ENCODE results near the gene SCN4B.

SCN4B gene

DNA sequence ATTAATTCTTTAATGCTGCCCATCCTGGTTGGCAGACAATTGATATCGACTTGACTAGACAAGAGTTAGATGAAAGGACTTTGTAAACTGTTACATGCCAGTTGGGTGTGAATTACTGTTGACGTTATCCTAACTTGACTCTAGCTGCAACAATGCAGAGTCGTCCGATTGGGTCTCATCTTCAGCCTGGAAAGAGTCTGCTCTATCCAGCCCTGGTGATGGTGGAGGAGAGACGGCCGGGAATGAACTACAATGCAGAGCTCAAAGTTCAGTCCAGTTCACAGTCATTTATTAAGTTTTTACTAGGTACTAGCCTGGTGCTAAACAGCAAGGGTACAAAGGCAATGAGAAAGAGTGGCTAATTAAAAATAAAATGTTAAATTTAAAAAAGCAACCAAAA lies 60.9 kb downstream of the SCN4B start:
- Histone ChIP-seq H3K27me3 (ENCODE audit: insufficient read depth, low read length, poor library complexity, severe bottlenecking) (no peaks in the 10 kb centered on the region), H3K4me2 (ENCODE audit: low read depth, low read length, poor library complexity, severe bottlenecking) (no peak overlapping the region)
- no peak for TF ChIP-seq EZH2phosphoT487 (IDR thresholded peaks at IDR 0.05; ENCODE audit: borderline replicate concordance)
- TF ChIP-seq, protein P1, sequence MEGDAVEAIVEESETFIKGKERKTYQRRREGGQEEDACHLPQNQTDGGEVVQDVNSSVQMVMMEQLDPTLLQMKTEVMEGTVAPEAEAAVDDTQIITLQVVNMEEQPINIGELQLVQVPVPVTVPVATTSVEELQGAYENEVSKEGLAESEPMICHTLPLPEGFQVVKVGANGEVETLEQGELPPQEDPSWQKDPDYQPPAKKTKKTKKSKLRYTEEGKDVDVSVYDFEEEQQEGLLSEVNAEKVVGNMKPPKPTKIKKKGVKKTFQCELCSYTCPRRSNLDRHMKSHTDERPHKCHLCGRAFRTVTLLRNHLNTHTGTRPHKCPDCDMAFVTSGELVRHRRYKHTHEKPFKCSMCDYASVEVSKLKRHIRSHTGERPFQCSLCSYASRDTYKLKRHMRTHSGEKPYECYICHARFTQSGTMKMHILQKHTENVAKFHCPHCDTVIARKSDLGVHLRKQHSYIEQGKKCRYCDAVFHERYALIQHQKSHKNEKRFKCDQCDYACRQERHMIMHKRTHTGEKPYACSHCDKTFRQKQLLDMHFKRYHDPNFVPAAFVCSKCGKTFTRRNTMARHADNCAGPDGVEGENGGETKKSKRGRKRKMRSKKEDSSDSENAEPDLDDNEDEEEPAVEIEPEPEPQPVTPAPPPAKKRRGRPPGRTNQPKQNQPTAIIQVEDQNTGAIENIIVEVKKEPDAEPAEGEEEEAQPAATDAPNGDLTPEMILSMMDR (conservative IDR thresholded peaks at IDR 0.05; ENCODE audit: low read length) = no peak

DNA sequence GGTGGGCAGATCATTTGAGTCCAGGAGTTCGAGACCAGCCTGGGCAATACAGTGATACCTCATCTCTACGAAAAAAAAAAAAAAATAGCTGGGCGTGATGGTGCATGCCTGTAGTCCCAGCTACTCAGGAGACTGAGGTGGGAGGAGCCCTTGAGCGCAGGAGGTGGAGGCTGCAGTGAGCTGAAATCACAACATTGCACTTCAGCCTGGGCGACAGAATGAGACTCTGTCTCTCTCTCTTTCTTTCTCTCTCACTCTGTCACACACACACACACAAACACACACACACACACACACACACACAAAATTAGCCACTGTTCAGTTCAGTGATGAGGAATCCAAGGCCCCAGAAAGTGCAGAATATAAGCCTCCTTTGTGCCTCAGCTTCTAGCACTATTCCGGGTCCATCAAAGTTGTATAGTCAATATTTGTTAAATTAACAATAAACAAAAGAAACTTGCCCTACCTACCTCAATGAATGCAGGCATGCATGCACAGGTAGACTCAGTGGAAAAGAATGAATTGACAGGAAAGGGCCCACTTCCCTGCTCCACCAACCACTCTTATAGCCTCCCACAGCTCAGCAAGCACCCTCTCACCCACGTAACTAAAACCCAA lies 62.0 kb downstream of the SCN4B start:
- H3F3A ChIP-seq (ENCODE audit: low read depth) = no peaks in the 10 kb centered on the region
- H3K27me3 ChIP-seq (ENCODE audit: insufficient read depth, low read length, poor library complexity, severe bottlenecking) = no peaks in the 10 kb centered on the region
- no peaks in the 10 kb centered on the region for H3K9me2 ChIP-seq (replicated peaks; ENCODE audit: low read depth, low read length)
- no peak overlapping the region for H3K4me3 ChIP-seq (ENCODE audit: low read length, poor library complexity, severe bottlenecking)
- no peak for TF ChIP-seq EZH2phosphoT487 (IDR thresholded peaks at IDR 0.05; ENCODE audit: borderline replicate concordance)
- TF ChIP-seq, protein P1 (conservative IDR thresholded peaks at IDR 0.05; ENCODE audit: low read length) = no peak
- no peaks in the 10 kb centered on the region for H3K79me2 ChIP-seq (ENCODE audit: insufficient read depth, low read length)
- H3K9me3 ChIP-seq (ENCODE audit: insufficient read depth, low read depth, low read length) = peaks cover 7% of the 10 kb centered on the region; the same call in 1 of the 2 replicates
- no peaks in the 10 kb centered on the region for H4K20me1 ChIP-seq (ENCODE audit: insufficient read depth, low read length, poor library complexity, severe bottlenecking)
- no peak overlapping the region for H3K4me2 ChIP-seq (ENCODE audit: low read depth, low read length, poor library complexity, severe bottlenecking)
- no peaks in the 10 kb centered on the region for H3K4me1 ChIP-seq (ENCODE audit: insufficient read depth, low read length, poor library complexity, severe bottlenecking)
- no peak overlapping the region for H2AFZ ChIP-seq (ENCODE audit: low read length)
- H3K9ac ChIP-seq (ENCODE audit: low read depth, low read length, poor library complexity, severe bottlenecking) = no peak overlapping the region
- no peaks in the 10 kb centered on the region for H3K36me3 ChIP-seq (ENCODE audit: insufficient read depth, low read length)

More for the DNA sequence above, 60.9 kb downstream of the SCN4B start:
- Histone ChIP-seq H3F3A (ENCODE audit: low read depth) (no peaks in the 10 kb centered on the region), H3K9me2 (replicated peaks; ENCODE audit: low read depth, low read length) (no peaks in the 10 kb centered on the region), H3K4me1 (ENCODE audit: insufficient read depth, low read length, poor library complexity, severe bottlenecking) (no peaks in the 10 kb centered on the region), H2AFZ (ENCODE audit: low read length) (no peak overlapping the region), H3K4me3 (ENCODE audit: low read length, poor library complexity, severe bottlenecking) (no peak overlapping the region), H3K36me3 (ENCODE audit: insufficient read depth, low read length) (no peaks in the 10 kb centered on the region), H3K9ac (ENCODE audit: low read depth, low read length, poor library complexity, severe bottlenecking) (no peak overlapping the region), H3K9me3 (ENCODE audit: insufficient read depth, low read depth, low read length) (peaks cover 7% of the 10 kb centered on the region; the same call in 1 of the 2 replicates), H3K79me2 (ENCODE audit: insufficient read depth, low read length) (no peaks in the 10 kb centered on the region), H4K20me1 (ENCODE audit: insufficient read depth, low read length, poor library complexity, severe bottlenecking) (no peaks in the 10 kb centered on the region)

DNA sequence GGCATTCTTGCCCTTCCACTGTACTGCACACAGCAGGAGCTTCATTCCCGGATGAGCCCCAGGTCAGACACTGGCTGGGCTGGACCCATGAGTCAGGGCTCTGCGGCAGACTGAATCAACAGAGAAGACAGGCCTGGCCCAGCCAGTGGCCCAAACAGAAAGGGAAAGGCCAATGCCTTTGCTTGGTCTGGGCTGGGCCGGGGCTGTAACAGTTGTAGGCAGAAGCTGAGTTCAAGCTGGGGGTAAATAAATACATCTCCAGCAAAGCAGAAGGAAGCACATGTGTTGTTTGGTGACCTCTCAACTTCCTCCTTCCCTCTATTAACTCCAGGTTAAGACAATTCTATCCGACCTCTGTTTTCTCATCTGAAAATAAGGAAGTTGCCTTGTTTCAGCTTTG lies 64.1 kb downstream of the SCN4B start:
- no peak overlapping the region for H2AFZ ChIP-seq (ENCODE audit: low read length)
- no peak overlapping the region for H3K4me2 ChIP-seq (ENCODE audit: low read depth, low read length, poor library complexity, severe bottlenecking)
- no peak overlapping the region for H3K4me3 ChIP-seq (ENCODE audit: low read length, poor library complexity, severe bottlenecking)
- no peaks in the 10 kb centered on the region for H3K9me2 ChIP-seq (replicated peaks; ENCODE audit: low read depth, low read length)
- H3K4me1 ChIP-seq (ENCODE audit: insufficient read depth, low read length, poor library complexity, severe bottlenecking) = peaks cover 14% of the 10 kb centered on the region
- H3K36me3 ChIP-seq (ENCODE audit: insufficient read depth, low read length) = no peaks in the 10 kb centered on the region
- H3K79me2 ChIP-seq (ENCODE audit: insufficient read depth, low read length) = no peaks in the 10 kb centered on the region
- no peaks in the 10 kb centered on the region for H3F3A ChIP-seq (ENCODE audit: low read depth)
- TF ChIP-seq, protein P1 (conservative IDR thresholded peaks at IDR 0.05; ENCODE audit: low read length) = no peak
- TF ChIP-seq EZH2phosphoT487 (IDR thresholded peaks at IDR 0.05; ENCODE audit: borderline replicate concordance) = no peak
- H3K9ac ChIP-seq (ENCODE audit: low read depth, low read length, poor library complexity, severe bottlenecking) = no peak overlapping the region
- peaks cover 7% of the 10 kb centered on the region; the same call in 1 of the 2 replicates for H3K9me3 ChIP-seq (ENCODE audit: insufficient read depth, low read depth, low read length)
- no peaks in the 10 kb centered on the region for H3K27me3 ChIP-seq (ENCODE audit: insufficient read depth, low read length, poor library complexity, severe bottlenecking)
- no peaks in the 10 kb centered on the region for H4K20me1 ChIP-seq (ENCODE audit: insufficient read depth, low read length, poor library complexity, severe bottlenecking)

Data from Loucy (cell line).